SK-N-SH treated with all-trans-retinoic acid at 6 μM for 48 hours (cell line): Measurements from ENCODE around the gene CHMP1A.

Experiments
- PPARA ChIP-seq: fragments of 250-450 bp; sonication (Bioruptor Pico); IDR thresholded peaks from 2 replicates; pipeline ENCODE4 v1.5.0; 2020; ENCODE audit warnings: mild to moderate bottlenecking, borderline replicate concordance
- TCF4 ChIP-seq: fragments of 250-450 bp; sonication (Bioruptor Pico); IDR thresholded peaks from 2 replicates; pipeline ENCODE4 v1.8.0; 2021; ENCODE audit warnings: mild to moderate bottlenecking, moderate library complexity, borderline replicate concordance
- ZFP30 ChIP-seq: fragments of 450-650 bp; formaldehyde crosslinking; IDR thresholded peaks from 2 replicates; pipeline ENCODE4 v1.5.0; 2022; ENCODE audit warnings: mild to moderate bottlenecking, moderate library complexity

DNA sequence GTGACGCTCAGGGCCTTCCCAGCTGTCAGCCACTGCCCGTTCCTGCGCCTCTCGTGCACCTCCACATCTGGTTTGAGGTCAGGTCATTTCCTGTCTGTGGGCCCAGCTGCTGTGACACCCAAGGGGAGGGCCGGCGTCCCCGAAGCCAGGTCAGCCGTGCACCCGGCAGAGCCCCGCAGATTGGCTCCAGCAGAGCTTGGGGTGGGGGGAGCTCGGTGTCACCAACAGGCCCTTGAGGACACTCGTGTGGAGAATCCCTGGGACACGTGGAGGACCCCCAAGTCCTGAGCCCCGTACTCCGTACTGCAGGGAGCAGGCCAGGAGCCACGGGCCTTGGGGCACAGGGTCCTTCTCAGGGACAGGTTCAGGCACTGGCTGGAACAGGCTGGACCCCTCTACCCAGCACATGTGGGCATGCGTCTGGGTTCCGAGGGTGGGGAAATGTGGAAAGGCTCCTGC, 39.2 kb upstream of the CHMP1A start:
- TF ChIP-seq ZFP30, result no peak
- TF ChIP-seq TCF4 (CRISPR knock-in tag), result no peak
- no peak for TF ChIP-seq PPARA (CRISPR knock-in tag)
